Stimulated activated CD4-positive, alpha-beta T cell treated with anti-CD3 and anti-CD28 coated beads, TNF-alpha, amount 100 ng/mL, for 1 hour (primary cell): ENCODE measurements around the gene TRIM25.

Experiments used
- DNase-seq, 3 donors: peaks; one replicate each; pipeline ENCODE4 v3.0.0-alpha.2; 2020; ENCODE audit warnings: low read depth in 3 of 3, low spot score in 1 of 3

Gene TRIM25

GRCh38 chr17:56870081-56870651 lies 43.7 kb downstream of the TRIM25 start:
- DNase-seq = no peak

DNA sequence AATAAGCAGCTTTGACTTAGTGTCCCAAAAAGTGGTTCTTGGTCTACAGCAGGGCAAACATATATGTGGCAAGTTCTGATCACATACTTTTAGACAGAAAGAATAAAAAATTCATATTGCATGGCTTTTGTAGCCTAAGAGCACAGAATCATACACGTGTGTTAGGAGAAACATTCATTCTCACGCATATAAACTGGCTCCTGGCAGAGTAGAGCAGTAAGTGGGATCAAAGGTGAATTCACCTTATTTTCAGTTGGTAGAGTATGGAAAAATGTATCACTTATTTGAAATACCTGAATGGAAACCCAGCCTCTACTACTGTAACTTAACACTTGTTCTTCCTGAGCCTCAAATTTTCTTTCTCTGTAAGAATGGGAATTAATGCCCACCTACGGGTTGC lies 45.1 kb downstream of the TRIM25 start:
- no peak for DNase-seq

DNA sequence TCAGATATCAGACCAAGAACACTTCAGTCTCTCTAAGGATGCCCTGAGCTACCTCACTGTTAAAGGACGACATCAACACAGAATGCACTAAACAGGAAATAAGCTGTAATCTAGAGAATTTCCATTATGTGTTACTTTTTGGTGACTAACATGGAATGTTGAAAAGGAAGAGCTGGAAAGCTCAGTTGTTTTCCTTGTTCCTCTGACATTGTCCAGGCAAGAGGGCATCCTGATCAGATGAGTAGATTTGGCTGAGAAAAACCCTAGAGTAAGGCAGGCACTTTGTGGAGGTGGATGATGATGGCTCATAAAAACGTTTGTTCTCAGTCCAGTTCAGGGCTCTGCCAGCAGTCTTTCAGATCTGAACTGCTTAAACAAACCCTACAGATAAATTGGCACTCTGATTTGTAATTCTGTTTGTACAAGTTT lies 45.9 kb downstream of the TRIM25 start:
- DNase-seq = no peak

DNA sequence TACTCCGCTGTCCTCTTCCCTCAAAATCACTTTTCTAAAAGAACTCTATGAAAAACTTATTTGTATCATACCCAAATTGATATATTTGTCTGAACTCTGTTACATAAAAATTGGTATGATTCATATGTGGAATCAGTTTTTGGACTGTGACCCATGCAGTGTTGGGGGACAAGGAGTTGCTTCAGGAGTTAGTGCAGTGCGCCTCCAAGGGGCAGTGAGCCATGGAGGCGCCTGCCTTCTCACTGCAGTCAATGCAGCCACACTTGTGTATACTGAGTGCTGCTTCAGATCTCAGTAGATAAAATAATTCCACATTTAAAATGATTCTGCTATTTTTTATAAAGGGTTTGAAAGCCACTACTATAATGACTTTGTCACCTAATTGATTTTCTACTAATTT lies 47.4 kb downstream of the TRIM25 start:
- no peak for DNase-seq

DNA sequence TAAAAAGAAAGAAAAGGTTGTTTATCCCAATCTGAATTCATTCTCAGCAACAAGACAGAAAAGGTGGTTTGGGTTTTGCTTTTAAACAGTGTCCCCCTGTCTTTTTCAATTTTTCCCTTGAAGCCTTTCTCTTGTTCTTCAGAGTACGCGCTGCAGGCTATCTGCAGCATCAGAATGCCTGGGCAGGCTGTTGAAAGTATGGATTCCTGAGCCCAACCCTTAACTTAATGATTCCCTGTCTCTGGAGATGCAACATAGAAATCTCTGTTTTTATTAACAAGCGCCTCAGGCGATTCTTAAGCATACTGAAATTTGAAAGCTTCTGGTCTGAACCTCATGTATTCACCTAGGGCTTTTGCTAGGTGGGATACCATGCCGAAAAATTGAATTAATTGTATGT lies 47.8 kb downstream of the TRIM25 start:
- DNase-seq = no peak

DNA sequence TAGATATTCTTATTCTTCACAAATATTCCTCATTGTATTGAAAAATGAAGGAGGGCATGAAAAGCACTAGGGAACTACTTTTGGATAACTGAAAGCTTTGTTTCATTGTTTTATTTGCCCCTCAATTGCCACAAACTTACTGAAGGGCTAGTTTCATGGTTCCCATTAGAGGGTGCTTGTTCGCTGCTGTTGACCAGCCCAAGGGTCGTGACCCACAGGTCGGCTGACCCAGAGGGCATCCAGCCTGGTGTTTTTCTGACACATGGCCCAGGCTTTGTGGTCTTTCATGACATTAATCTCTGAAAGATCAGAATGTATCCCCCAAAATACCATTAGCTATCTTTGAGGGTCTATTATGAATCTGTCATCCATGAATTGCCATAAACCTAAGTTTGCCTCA lies 49.9 kb downstream of the TRIM25 start:
- no peak for DNase-seq

DNA sequence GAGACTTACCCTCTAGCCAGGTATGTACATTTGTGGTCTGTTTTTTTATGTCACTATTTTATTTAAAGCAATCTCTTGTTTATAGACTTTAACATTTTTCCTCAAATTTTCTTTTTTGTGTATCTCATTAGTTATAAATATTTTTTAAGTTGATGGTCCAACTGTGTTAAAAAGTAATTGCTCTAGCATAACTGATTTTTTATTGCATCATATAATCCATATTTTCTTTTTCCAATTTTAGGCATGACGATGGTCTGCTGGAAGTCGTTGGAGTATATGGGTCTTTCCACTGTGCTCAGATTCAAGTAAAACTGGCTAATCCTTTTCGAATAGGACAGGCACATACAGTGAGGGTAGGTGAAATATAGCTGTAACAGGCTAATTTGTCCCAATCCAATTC lies 52.0 kb downstream of the TRIM25 start:
- DNase-seq = no peak

DNA sequence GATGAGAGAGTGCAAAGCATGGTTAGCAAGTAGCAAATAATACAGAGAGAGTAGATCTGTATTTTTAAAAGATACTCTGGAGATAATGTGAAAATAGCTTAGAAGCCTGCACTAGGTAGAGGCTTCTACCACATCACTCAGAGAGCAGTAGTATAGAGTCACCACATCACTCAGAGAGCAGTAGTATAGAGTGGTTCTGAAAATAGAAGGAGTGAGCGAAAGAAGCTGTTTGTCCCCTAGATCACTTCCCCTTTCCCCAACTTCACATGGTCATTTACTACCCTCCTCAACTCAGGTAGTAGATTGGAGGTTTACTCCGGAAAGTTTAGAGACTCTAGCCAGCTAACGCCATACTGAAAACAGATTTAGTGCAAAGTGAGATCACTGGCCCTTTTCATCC lies 62.8 kb downstream of the TRIM25 start:
- DNase-seq = no peak

DNA sequence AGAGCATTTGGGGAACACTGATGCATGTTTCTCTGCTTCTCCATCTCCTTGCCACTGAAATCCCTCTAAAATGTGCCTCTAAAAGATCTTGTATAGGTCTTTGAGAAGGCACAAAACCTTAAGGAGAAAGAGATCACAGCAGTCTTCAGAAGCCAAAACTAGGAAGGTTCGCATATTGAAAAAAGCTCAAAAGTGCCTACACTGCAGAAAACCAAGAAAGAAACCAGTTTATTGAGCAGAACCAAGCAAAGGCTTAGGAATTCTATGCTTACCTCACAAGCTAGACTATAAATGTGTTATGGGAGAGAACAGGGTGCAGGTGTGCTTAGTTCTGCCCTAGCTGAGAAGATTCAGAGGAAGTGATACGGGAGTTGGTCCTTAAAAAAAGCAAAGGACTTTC lies 63.3 kb downstream of the TRIM25 start:
- DNase-seq = no peak

GRCh38 chr17:56849131-56849530 lies 64.7 kb downstream of the TRIM25 start:
- DNase-seq = no peak

DNA sequence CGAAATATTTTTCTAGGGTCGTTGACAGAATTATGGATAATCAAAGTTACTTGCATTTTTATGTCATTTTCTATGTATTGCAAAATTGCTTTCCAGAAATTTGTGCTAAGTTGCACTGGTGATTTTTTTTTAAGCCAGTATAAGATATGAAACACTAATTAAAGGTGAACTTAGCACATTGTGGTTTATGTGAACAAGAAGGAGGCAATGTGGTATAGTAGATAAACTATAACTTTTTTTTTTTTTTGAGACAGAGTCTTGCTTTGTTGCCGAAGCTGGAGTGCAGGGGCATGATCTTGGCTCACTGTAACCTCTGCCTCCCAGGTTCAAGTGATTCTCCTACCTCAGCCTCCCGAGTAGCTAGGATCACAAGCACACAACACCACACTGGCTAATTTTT lies 66.7 kb downstream of the TRIM25 start:
- DNase-seq = no peak

GRCh38 chr17:56845934-56846333 lies 67.9 kb downstream of the TRIM25 start:
- no peak for DNase-seq

DNA sequence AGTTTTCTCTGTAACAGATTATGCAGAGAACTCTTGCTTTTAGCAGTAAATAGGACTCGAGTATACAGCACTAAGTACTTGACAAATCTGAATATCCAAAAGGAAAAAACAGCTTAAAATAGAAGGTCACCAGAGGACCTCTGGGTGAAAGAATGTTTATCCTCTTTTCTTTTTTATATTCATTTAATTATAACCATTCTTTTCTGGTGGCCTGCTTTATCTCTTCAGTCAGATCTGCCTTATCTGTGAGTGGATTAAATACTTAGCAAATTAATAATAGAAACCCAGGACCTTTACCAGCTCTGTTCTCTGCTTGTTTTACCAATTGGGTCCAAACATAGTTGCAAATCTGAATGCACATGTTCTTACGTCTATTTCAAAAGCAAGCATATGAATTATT lies 71.3 kb downstream of the TRIM25 start:
- no peak for DNase-seq

- no peak for DNase-seq
Measured at GRCh38 chr17:56838687-56839086, 75.2 kb downstream of the TRIM25 start.
